ENCODE data around the gene CDC25A.

DNA sequence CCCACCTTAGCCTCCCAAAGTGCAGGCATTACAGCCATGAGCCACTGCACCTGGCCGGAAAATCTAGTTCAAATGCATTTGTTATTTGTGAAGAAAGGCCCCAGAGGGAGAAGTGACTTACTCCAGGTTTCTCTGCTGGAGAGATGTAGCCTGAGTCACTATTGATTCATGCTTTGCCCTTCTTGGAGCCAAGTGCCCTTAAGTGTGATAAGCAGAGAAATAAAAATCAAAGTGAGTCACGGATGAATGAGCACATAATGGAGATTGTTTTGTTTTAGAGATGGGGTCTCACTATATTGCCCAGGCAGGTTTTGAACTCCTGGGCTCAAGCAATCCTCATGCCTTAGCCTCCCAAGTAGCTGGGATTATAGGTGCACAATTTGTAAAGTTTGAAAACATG lies 33.1 kb downstream of the CDC25A start:
- TF ChIP-seq RFX5 (IDR thresholded peaks at IDR 0.05; ENCODE audit: borderline replicate concordance, low read depth, low read length) (no peak), TEAD4 (IDR thresholded peaks at IDR 0.05; ENCODE audit: low read depth, low read length) (no peak)
- TF ChIP-seq, protein P1, sequence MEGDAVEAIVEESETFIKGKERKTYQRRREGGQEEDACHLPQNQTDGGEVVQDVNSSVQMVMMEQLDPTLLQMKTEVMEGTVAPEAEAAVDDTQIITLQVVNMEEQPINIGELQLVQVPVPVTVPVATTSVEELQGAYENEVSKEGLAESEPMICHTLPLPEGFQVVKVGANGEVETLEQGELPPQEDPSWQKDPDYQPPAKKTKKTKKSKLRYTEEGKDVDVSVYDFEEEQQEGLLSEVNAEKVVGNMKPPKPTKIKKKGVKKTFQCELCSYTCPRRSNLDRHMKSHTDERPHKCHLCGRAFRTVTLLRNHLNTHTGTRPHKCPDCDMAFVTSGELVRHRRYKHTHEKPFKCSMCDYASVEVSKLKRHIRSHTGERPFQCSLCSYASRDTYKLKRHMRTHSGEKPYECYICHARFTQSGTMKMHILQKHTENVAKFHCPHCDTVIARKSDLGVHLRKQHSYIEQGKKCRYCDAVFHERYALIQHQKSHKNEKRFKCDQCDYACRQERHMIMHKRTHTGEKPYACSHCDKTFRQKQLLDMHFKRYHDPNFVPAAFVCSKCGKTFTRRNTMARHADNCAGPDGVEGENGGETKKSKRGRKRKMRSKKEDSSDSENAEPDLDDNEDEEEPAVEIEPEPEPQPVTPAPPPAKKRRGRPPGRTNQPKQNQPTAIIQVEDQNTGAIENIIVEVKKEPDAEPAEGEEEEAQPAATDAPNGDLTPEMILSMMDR (IDR thresholded peaks at IDR 0.05; ENCODE audit: control extremely low read depth in 1 of 3, insufficient read depth in 1 of 3, low read depth in 1 of 3, low read length in 3 of 3): no peak

Measured in H1 (cell line).